Suppressor macrophage treated with lipopolysaccharide for 1 hour (primary cell): ENCODE data around the gene NR3C2.
"Not testable (repeated sequence)": the region's sequence is repeated elsewhere in the genome, so short reads cannot be mapped to it uniquely, and the experiment has no call there.

Experiments
- DNase-seq, 3 donors: peaks; one replicate each; pipeline ENCODE4 v3.0.0-alpha.2; 2020 to 2022

The NR3C2 gene

GRCh38 chr4:148152868-148153625 lies 289.2 kb downstream of the NR3C2 start:
- DNase-seq = no peak

GRCh38 chr4:148151806-148152205 lies 290.4 kb downstream of the NR3C2 start:
- DNase-seq = no peak

GRCh38 chr4:148145475-148145874 lies 296.7 kb downstream of the NR3C2 start:
- no peak for DNase-seq

GRCh38 chr4:148143174-148143573 lies 299.0 kb downstream of the NR3C2 start:
- DNase-seq = no peak

GRCh38 chr4:148141501-148141900 lies 300.7 kb downstream of the NR3C2 start:
- DNase-seq = no peak

- no peak for DNase-seq
Observed at GRCh38 chr4:148126825-148127224, 315.4 kb downstream of the NR3C2 start.

- no peak for DNase-seq
Observed at GRCh38 chr4:148124512-148124911, 317.7 kb downstream of the NR3C2 start.

- DNase-seq = not testable (repeated sequence)
Observed at GRCh38 chr4:148123161-148123560, 319.1 kb downstream of the NR3C2 start.

GRCh38 chr4:148120216-148120615 lies 322.0 kb downstream of the NR3C2 start:
- DNase-seq = no peak

- DNase-seq = no peak
Observed at GRCh38 chr4:148118633-148119032, 323.6 kb downstream of the NR3C2 start.

GRCh38 chr4:148118179-148118578 lies 324.0 kb downstream of the NR3C2 start:
- DNase-seq = no peak

GRCh38 chr4:148116969-148117368 lies 325.2 kb downstream of the NR3C2 start:
- DNase-seq = no peak

- DNase-seq = no peak
Observed at GRCh38 chr4:148116264-148116663, 325.9 kb downstream of the NR3C2 start.

- DNase-seq = peak in 1 of 3 donors; percentile 9
Observed at GRCh38 chr4:148114436-148114835, 327.8 kb downstream of the NR3C2 start.

GRCh38 chr4:148112231-148112982 lies 329.8 kb downstream of the NR3C2 start:
- peak; percentile 43 to 75 (median 63) for DNase-seq

GRCh38 chr4:148110169-148110568 lies 332.0 kb downstream of the NR3C2 start:
- DNase-seq = no peak

- DNase-seq = no peak
Observed at GRCh38 chr4:148109216-148109615, 333.0 kb downstream of the NR3C2 start.

GRCh38 chr4:148108766-148109165 lies 333.4 kb downstream of the NR3C2 start:
- no peak for DNase-seq

GRCh38 chr4:148103597-148104355 lies 338.4 kb downstream of the NR3C2 start:
- DNase-seq = no peak

- DNase-seq = no peak
Observed at GRCh38 chr4:148101790-148102189, 340.4 kb downstream of the NR3C2 start.

GRCh38 chr4:148101235-148101634 lies 341.0 kb downstream of the NR3C2 start:
- no peak for DNase-seq

GRCh38 chr4:148097801-148098200 lies 344.4 kb downstream of the NR3C2 start:
- DNase-seq = no peak

GRCh38 chr4:148095346-148095923 lies 346.8 kb downstream of the NR3C2 start:
- DNase-seq = no peak
